HepG2 (cell line): ENCODE measurements around the gene SCYGR4.

Experiments used
- CEBPZ ChIP-seq: IDR thresholded peaks from 2 replicates; pipeline ENCODE4 v1.6.1; 2012; ENCODE audit warnings: low read length, improper control_type of control experiment
- EZH2 ChIP-seq: conservative IDR thresholded peaks from 2 replicates; pipeline ENCODE4 v1.6.1; 2012; ENCODE audit warnings: mild to moderate bottlenecking, low read depth, low read length, moderate library complexity
- HOXA9 ChIP-seq: sonication (generic); formaldehyde crosslinking; IDR thresholded peaks from 2 replicates; pipeline ENCODE4 v1.8.1; 2022; ENCODE audit warnings: missing genetic modification reagents, mild to moderate bottlenecking, moderate library complexity, borderline replicate concordance
- KIAA2018 ChIP-seq: sonication (generic); formaldehyde crosslinking; IDR thresholded peaks from 2 replicates; pipeline ENCODE4 v1.5.0; 2020; ENCODE audit warnings: mild to moderate bottlenecking, missing genetic modification reagents, borderline replicate concordance
- MTA1 ChIP-seq: sonication (generic); formaldehyde crosslinking; IDR thresholded peaks from 2 replicates; pipeline ENCODE4 v1.4.0; 2020; ENCODE audit warnings: missing genetic modification reagents, mild to moderate bottlenecking, borderline replicate concordance
- POLR2AphosphoS5 ChIP-seq: IDR thresholded peaks from 2 replicates; pipeline ENCODE4 v1.6.1; 2012; ENCODE audit warnings: low read depth, low read length
- SETDB1 ChIP-seq: sonication (generic); formaldehyde crosslinking; IDR thresholded peaks from 2 replicates; pipeline ENCODE4 v1.5.1; 2020; ENCODE audit warnings: missing genetic modification reagents, mild to moderate bottlenecking, borderline replicate concordance
- SPEN ChIP-seq: sonication (generic); formaldehyde crosslinking; IDR thresholded peaks from 2 replicates; pipeline ENCODE4 v1.5.1; 2020; ENCODE audit warnings: low read depth, mild to moderate bottlenecking, missing genetic modification reagents
- YY1 ChIP-seq: IDR thresholded peaks from 2 replicates; pipeline ENCODE4 v1.6.1; 2011; ENCODE audit warnings: low read length, low read depth, moderate library complexity, mild to moderate bottlenecking; ENCODE audit not compliant: insufficient read depth, insufficient replicate concordance
- ZNF274 ChIP-seq: sonication (generic); formaldehyde crosslinking; IDR thresholded peaks from 2 replicates; pipeline ENCODE4 v1.5.1; 2020; ENCODE audit warnings: mild to moderate bottlenecking, missing genetic modification reagents
- ZNF282 ChIP-seq: fragments of 450-650 bp; IDR thresholded peaks from 2 replicates; pipeline ENCODE4 v1.6.1; 2018; ENCODE audit not compliant: partially characterized antibody
- ZNF318 ChIP-seq: sonication (generic); formaldehyde crosslinking; IDR thresholded peaks from 2 replicates; pipeline ENCODE4 v1.4.0; 2020; ENCODE audit warnings: mild to moderate bottlenecking, missing genetic modification reagents
- ZNF567 ChIP-seq: sonication (generic); formaldehyde crosslinking; IDR thresholded peaks from 2 replicates; pipeline ENCODE4 v1.8.1; 2023; ENCODE audit warnings: mild to moderate bottlenecking, missing genetic modification reagents, borderline replicate concordance

- no peak for TF ChIP-seq POLR2AphosphoS5
- no peak for TF ChIP-seq YY1
- TF ChIP-seq CEBPZ, result no peak
- TF ChIP-seq ZNF567 (CRISPR knock-in tag), result no peak
- no peak for TF ChIP-seq KIAA2018
- no peak for TF ChIP-seq HOXA9 (CRISPR knock-in tag)
- TF ChIP-seq SETDB1, result no peak
- TF ChIP-seq ZNF318 (CRISPR knock-in tag), result no peak
- no peak for TF ChIP-seq SPEN (CRISPR knock-in tag)
- TF ChIP-seq ZNF274 (CRISPR knock-in tag), result no peak
- no peak for TF ChIP-seq MTA1 (CRISPR knock-in tag)
- TF ChIP-seq EZH2, result no peak
- no peak for TF ChIP-seq ZNF282
These were observed 24.5 kb upstream of the SCYGR4 start for GRCh38 chr2:227592694-227593387.
